Activated CD8-positive, alpha-beta memory T cell treated with anti-CD3 and anti-CD28 coated beads for 36 hours (primary cell): ENCODE data around the gene SPEM1. TPM values are rescaled to one million over a fixed set of nuclear protein-coding genes. Genes with fewer than 3 reads are reported as not detected.

Experiments
- CTCF ChIA-PET: fragments of 350-600 bp; sonication (Branson Sonifier 250); formaldehyde crosslinking; loops from one replicate; lab custom pipeline; 2021; ENCODE audit warnings: antibody characterized with exemption; lab: Charles Lee
- POLR2A ChIA-PET: fragments of 350-600 bp; sonication (Branson Sonifier 250); formaldehyde crosslinking; loops from one replicate; lab custom pipeline; 2021; ENCODE audit warnings: antibody characterized with exemption; lab: Charles Lee
- total RNA-seq, 2 experiments: library from RNA; stranded (reverse); gene quantifications; one replicate each; pipeline ENCODE4 v1.2.3, GENCODE V29; 2021

Gene SPEM1
- total RNA-seq: not detected

GRCh38 chr17:7419819-7420610, at the start of gene SPEM1:
Gene SPEM1, plus strand, starts transcription at chr17:7420324. Its CDS starts 61 bp downstream, at chr17:7420385.
- ChIA-PET CTCF (interaction anchor here (0.6 kb wide), 1 partner anchor 154 kb away, joined by 3 read pairs; no protein-coding TSS in a partner anchor), POLR2A (no interaction called here)

GRCh38 chr17:7370853-7371252, 49.3 kb upstream of the SPEM1 start:
- ChIA-PET CTCF (interaction anchor here (1.0 kb wide), 1 partner anchor 75 kb away, joined by 3 read pairs; no protein-coding TSS in a partner anchor), POLR2A (interaction anchor here (0.7 kb wide), 1 partner anchor 15 kb away, joined by 4 read pairs; no protein-coding TSS in a partner anchor)

GRCh38 chr17:7374353-7374752, 45.8 kb upstream of the SPEM1 start:
- CTCF ChIA-PET: no interaction called here

GRCh38 chr17:7379134-7379533, 41.0 kb upstream of the SPEM1 start:
- POLR2A ChIA-PET: no interaction called here
- CTCF ChIA-PET: no interaction called here

More at GRCh38 chr17:7374353-7374752, 45.8 kb upstream of the SPEM1 start:
- POLR2A ChIA-PET: no interaction called here

GRCh38 chr17:7380321-7380720, 39.8 kb upstream of the SPEM1 start:
- POLR2A ChIA-PET: no interaction called here
- CTCF ChIA-PET: interaction anchor here (3.2 kb wide), 1 partner anchor 24 kb away, joined by 13 read pairs; no protein-coding TSS in a partner anchor

- POLR2A ChIA-PET: no interaction called here
- CTCF ChIA-PET: interaction anchor here (0.7 to 3.2 kb wide), 2 partner anchors 25 to 56 kb away, joined by 3 to 13 read pairs; no protein-coding TSS in a partner anchor
Observed at GRCh38 chr17:7380855-7381683, 39.1 kb upstream of the SPEM1 start, which contains the start of gene TNK1. Gene TNK1, plus strand, starts transcription at chr17:7381089. Its CDS starts 1,838 bp downstream, at chr17:7382927.

- POLR2A ChIA-PET: no interaction called here
- CTCF ChIA-PET: interaction anchor here (1.2 to 3.2 kb wide), 2 partner anchors 27 to 53 kb away, joined by 4 to 13 read pairs; no protein-coding TSS in a partner anchor
Observed at GRCh38 chr17:7382901-7383300, 37.2 kb upstream of the SPEM1 start.

- CTCF ChIA-PET: interaction anchor here (1.2 to 1.5 kb wide), 2 partner anchors 11 to 53 kb away, joined by 4 to 9 read pairs; partner anchors contain the start of gene PLSCR3
- POLR2A ChIA-PET: no interaction called here
Observed at GRCh38 chr17:7383371-7383741, 36.8 kb upstream of the SPEM1 start.

GRCh38 chr17:7383742-7384488, 36.2 kb upstream of the SPEM1 start:
- ChIA-PET CTCF (interaction anchor here (1.1 to 1.5 kb wide), 6 partner anchors 10 to 131 kb away, joined by 3 to 9 read pairs (median 4); partner anchors contain the start of genes PLSCR3 and TMEM256), POLR2A (interaction anchor here (0.5 to 0.9 kb wide), 4 partner anchors 10 to 301 kb away, joined by 3 to 4 read pairs (median 3); partner anchors contain the start of genes PLSCR3 and TMEM256)

GRCh38 chr17:7384489-7385081, 35.5 kb upstream of the SPEM1 start:
- ChIA-PET POLR2A (interaction anchor here (0.5 to 0.9 kb wide), 4 partner anchors 10 to 300 kb away, joined by 3 to 4 read pairs (median 3); partner anchors contain the start of genes PLSCR3 and TMEM256), CTCF (interaction anchor here (1.1 to 1.5 kb wide), 5 partner anchors 9 to 130 kb away, joined by 3 to 9 read pairs (median 3); partner anchors contain the start of genes PLSCR3 and TMEM256)

GRCh38 chr17:7388856-7389255, 31.3 kb upstream of the SPEM1 start:
- POLR2A ChIA-PET: no interaction called here
- CTCF ChIA-PET: interaction anchor here (1.0 to 1.2 kb wide), 3 partner anchors 11 to 33 kb away, joined by 3 to 5 read pairs (median 4); no protein-coding TSS in a partner anchor

GRCh38 chr17:7389924-7390910, 29.9 kb upstream of the SPEM1 start:
- ChIA-PET CTCF (interaction anchor here (1.0 to 2.4 kb wide), 3 partner anchors 34 to 170 kb away, joined by 3 to 6 read pairs (median 4); no protein-coding TSS in a partner anchor), POLR2A (no interaction called here)

- POLR2A ChIA-PET: no interaction called here
- CTCF ChIA-PET: interaction anchor here (1.3 to 2.4 kb wide), 2 partner anchors 35 to 46 kb away, joined by 4 to 6 read pairs; no protein-coding TSS in a partner anchor
Observed at GRCh38 chr17:7391307-7391706, 28.8 kb upstream of the SPEM1 start.

GRCh38 chr17:7392696-7393612, 27.2 kb upstream of the SPEM1 start:
- POLR2A ChIA-PET: interaction anchor here (1.5 kb wide), 1 partner anchor 11 kb away, joined by 9 read pairs; the partner anchor contains the start of gene TMEM256
- CTCF ChIA-PET: interaction anchor here (1.6 to 2.4 kb wide), 3 partner anchors 9 to 44 kb away, joined by 5 to 9 read pairs (median 6); partner anchors contain the start of gene TMEM95
